Gastroesophageal sphincter (tissue), 4 donors: Measurements from ENCODE around the gene CAMKK1. TPM values are rescaled to one million over a fixed set of nuclear protein-coding genes. Genes with fewer than 3 reads are reported as not detected.

Experiments used
- ATAC-seq: fragments of 150-250 bp; one replicate; pipeline ENCODE4 v1.9.1; 2016; ENCODE audit warnings: mild to moderate bottlenecking, moderate library complexity
- H3K27ac ChIP-seq, 4 donors: fragments of 200-600 bp; sonication (generic) in 3 of 4; 1 replicate in 3 of 4; 2 replicates in 1 of 4; pipeline ENCODE4 v1.5.1; 2016 to 2019
- H3K27me3 ChIP-seq: fragments of 200-600 bp; sonication (generic); one replicate; pipeline ENCODE4 v1.5.1; 2019
- H3K36me3 ChIP-seq, 2 donors: fragments of 200-600 bp; sonication (generic); one replicate each; pipeline ENCODE4 v1.5.1; 2019; ENCODE audit warnings: control low read depth in 1 of 2
- H3K4me1 ChIP-seq, 3 donors: fragments of 200-600 bp; sonication (generic); 1 replicate in 2 of 3; 2 replicates in 1 of 3; pipeline ENCODE4 v1.5.1; 2016 to 2019; ENCODE audit warnings: control low read depth in 2 of 3
- H3K4me3 ChIP-seq, 2 donors: fragments of 200-600 bp; sonication (generic); one replicate each; pipeline ENCODE4 v1.5.1; 2019; ENCODE audit warnings: mild to moderate bottlenecking in 1 of 2, moderate library complexity in 1 of 2
- H3K9me3 ChIP-seq, 3 donors: fragments of 200-600 bp; sonication (generic); one replicate each; pipeline ENCODE4 v1.5.1; 2017 to 2019; ENCODE audit warnings: control low read depth in 2 of 3
- CTCF ChIP-seq, 4 experiments: fragments of 200-600 bp in 2 of 4; fragments of 450-650 bp in 2 of 4; sonication (generic) in 1 of 4; IDR thresholded peaks; one replicate each; pipeline ENCODE4 v1.5.1; 2017 to 2019; ENCODE audit warnings: antibody characterized with exemption in 4 of 4, mild to moderate bottlenecking in 2 of 4, moderate library complexity in 2 of 4
- EP300 ChIP-seq: sonication (generic); formaldehyde crosslinking; IDR thresholded peaks from one replicate; pipeline ENCODE4 v1.6.1; 2017; ENCODE audit warnings: antibody characterized with exemption, mild to moderate bottlenecking
- POLR2A ChIP-seq, 2 donors: fragments of 450-650 bp; IDR thresholded peaks; one replicate each; pipeline ENCODE4 v1.6.1; 2017; ENCODE audit warnings: antibody characterized with exemption in 2 of 2, mild to moderate bottlenecking in 2 of 2, moderate library complexity in 1 of 2
- POLR2AphosphoS5 ChIP-seq: sonication (generic); formaldehyde crosslinking; IDR thresholded peaks from one replicate; pipeline ENCODE4 v1.6.1; 2017; ENCODE audit warnings: antibody characterized with exemption
- WGBS, 2 donors: methylation state at CpG; one replicate each; pipeline ENCODE4 v1.1.5; 2018; ENCODE audit warnings: low coverage in 1 of 2; 5-methylcytosine and 5-hydroxymethylcytosine counted together
- total RNA-seq, 4 donors: library from RNA; depleted of rRNA; stranded (reverse); fragments of >200 nt; gene quantifications; one replicate each; pipeline ENCODE4 v1.1.0, GENCODE V29; 2016

The CAMKK1 gene
- total RNA-seq, 4 donors from 2014 or later = 3.4 to 7.1 (median 3.8) TPM

DNA sequence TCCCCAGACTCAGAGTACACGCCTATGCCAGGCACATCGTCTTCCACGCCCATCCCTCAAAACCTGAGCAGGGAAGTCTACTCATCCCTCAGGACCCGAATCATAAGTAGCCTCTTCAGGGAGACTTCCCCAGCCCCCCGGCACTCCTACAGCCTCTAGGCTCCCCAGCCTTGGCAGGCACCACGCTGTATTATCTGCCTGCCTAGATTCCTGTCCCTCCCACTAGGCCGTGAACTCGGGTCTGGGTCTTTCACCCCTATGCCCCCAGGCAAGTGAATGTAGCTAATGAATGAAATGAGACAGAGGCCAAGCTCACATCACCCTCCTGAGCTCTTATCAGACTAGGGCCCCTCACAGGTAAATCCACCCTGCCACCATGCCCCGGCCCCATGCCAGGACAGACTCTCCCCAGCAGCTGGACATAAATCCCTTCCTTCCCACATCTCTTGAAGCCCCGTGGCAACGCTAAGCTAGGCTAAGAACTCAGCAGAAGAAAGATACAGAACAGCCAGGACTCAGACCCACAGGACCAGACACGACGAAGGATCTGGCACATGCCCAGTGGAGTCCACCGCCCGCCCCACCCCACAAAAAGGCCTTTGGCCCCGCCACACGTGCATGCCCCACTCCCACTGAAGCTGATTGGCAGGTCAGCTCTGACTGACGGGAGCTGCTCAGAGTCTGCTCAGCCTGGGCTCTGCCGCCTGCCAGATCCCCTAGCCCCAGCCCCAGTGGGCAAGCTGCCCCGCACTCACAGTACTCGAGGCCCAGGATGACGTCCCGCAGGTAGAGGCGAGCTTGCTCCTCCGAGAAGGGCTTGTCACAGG is 13.0 kb downstream of the CAMKK1 start:
- Histone ChIP-seq H3K27me3 (no peaks in the 10 kb centered on the region), H3K27ac (peak overlapping the region in 3 of 4 donors; percentile 12 to 42 (median 12)), H3K4me3 (no peak overlapping the region), H3K4me1 (peaks cover 0 to 13% (median 0%) of the 10 kb centered on the region in 3 donors), H3K9me3 (no peaks in the 10 kb centered on the region), H3K36me3 (peaks cover 0 to 81% of the 10 kb centered on the region in 2 donors)
- WGBS, 2 donors = 47 to 78% methylated on average over 3 to 8 of the region's 25 CpGs
- TF ChIP-seq EP300 (no peak), POLR2AphosphoS5 (no peak), POLR2A (IDR thresholded peaks at IDR 0.05) (no peak), CTCF (IDR thresholded peaks at IDR 0.05) (no peak)
- ATAC-seq = no peak

DNA sequence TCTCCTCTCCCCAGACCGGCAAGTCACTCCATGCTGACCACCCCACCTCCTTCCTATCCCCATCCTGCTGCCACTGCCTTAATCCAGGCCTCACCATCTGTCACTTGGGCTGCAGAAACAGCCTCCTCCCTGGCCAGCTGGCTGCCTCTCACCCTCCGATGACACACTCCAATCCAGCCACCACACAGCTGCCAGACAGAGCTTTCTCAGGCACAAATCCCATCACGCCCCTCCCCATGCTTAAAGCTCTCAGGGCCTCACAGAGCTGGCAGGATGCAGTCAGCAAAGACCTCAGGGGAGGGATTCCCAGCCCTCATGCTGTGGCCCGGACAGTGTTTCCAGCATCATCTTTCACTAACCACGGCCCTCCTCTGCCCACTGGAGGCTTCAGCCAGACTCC is 13.7 kb downstream of the CAMKK1 start:
- no peak for TF ChIP-seq CTCF (IDR thresholded peaks at IDR 0.05)
- TF ChIP-seq POLR2A (IDR thresholded peaks at IDR 0.05) = no peak
- no peak for TF ChIP-seq EP300
- no peak for TF ChIP-seq POLR2AphosphoS5
- peaks cover 0 to 13% (median 0%) of the 10 kb centered on the region in 3 donors for H3K4me1 ChIP-seq
- peak overlapping the region in 3 of 4 donors; percentile 12 to 42 (median 12) for H3K27ac ChIP-seq
- WGBS, 2 donors = 33 to 40% methylated on average over 1 of the region's 5 CpGs
- H3K27me3 ChIP-seq = no peaks in the 10 kb centered on the region
- ATAC-seq = peak; percentile 66
- H3K4me3 ChIP-seq = no peak overlapping the region
- peaks cover 0 to 81% of the 10 kb centered on the region in 2 donors for H3K36me3 ChIP-seq
- no peaks in the 10 kb centered on the region for H3K9me3 ChIP-seq

- Histone ChIP-seq H3K27me3 (no peaks in the 10 kb centered on the region), H3K36me3 (peaks cover 0 to 81% of the 10 kb centered on the region in 2 donors), H3K27ac (no peak overlapping the region), H3K9me3 (no peaks in the 10 kb centered on the region), H3K4me1 (peaks cover 0 to 13% (median 0%) of the 10 kb centered on the region in 3 donors), H3K4me3 (no peak overlapping the region)
- TF ChIP-seq EP300 (no peak), CTCF (IDR thresholded peaks at IDR 0.05) (no peak), POLR2A (IDR thresholded peaks at IDR 0.05) (no peak), POLR2AphosphoS5 (no peak)
- ATAC-seq = no peak
- WGBS, 2 donors = 58% methylated on average over 4 of the region's 8 CpGs; no CpG with 5 or more reads in 1 of the 2 donors
Measured at GRCh38 chr17:3877220-3877619, 15.6 kb downstream of the CAMKK1 start.

GRCh38 chr17:3875317-3875716 is 17.5 kb downstream of the CAMKK1 start:
- no peak for ATAC-seq
- Histone ChIP-seq H3K4me3 (no peak overlapping the region), H3K27ac (no peak overlapping the region), H3K36me3 (peaks cover 0 to 74% of the 10 kb centered on the region in 2 donors), H3K9me3 (no peaks in the 10 kb centered on the region), H3K4me1 (peaks cover 0 to 13% (median 0%) of the 10 kb centered on the region in 3 donors), H3K27me3 (no peaks in the 10 kb centered on the region)
- TF ChIP-seq EP300 (no peak), POLR2A (IDR thresholded peaks at IDR 0.05) (no peak), CTCF (IDR thresholded peaks at IDR 0.05) (no peak), POLR2AphosphoS5 (no peak)
- 92 to 97% methylated on average over 3 to 4 of the region's 7 CpGs for WGBS, 2 donors

- Histone ChIP-seq H3K4me3 (no peak overlapping the region), H3K4me1 (peaks cover 0 to under 1% (median 0%) of the 10 kb centered on the region in 3 donors), H3K9me3 (no peaks in the 10 kb centered on the region), H3K36me3 (peaks cover 0 to 75% of the 10 kb centered on the region in 2 donors), H3K27ac (no peak overlapping the region), H3K27me3 (no peaks in the 10 kb centered on the region)
- WGBS, 2 donors = 95% methylated on average over 4 to 10 of the region's 10 CpGs
- TF ChIP-seq POLR2AphosphoS5 (no peak), POLR2A (IDR thresholded peaks at IDR 0.05) (no peak), EP300 (no peak), CTCF (IDR thresholded peaks at IDR 0.05) (no peak)
- no peak for ATAC-seq
Measured at GRCh38 chr17:3873862-3874261, 19.0 kb downstream of the CAMKK1 start.
